ENCODE results near the gene ABT1. TPM values are rescaled to one million over a fixed set of nuclear protein-coding genes. Genes with fewer than 3 reads are reported as not detected.
"Not testable (repeated sequence)": the region's sequence is repeated elsewhere in the genome, so short reads cannot be mapped to it uniquely, and the experiment has no call there.

Gene ABT1
- 9.1 and 14.6 TPM in 2 replicates for total RNA-seq

DNA sequence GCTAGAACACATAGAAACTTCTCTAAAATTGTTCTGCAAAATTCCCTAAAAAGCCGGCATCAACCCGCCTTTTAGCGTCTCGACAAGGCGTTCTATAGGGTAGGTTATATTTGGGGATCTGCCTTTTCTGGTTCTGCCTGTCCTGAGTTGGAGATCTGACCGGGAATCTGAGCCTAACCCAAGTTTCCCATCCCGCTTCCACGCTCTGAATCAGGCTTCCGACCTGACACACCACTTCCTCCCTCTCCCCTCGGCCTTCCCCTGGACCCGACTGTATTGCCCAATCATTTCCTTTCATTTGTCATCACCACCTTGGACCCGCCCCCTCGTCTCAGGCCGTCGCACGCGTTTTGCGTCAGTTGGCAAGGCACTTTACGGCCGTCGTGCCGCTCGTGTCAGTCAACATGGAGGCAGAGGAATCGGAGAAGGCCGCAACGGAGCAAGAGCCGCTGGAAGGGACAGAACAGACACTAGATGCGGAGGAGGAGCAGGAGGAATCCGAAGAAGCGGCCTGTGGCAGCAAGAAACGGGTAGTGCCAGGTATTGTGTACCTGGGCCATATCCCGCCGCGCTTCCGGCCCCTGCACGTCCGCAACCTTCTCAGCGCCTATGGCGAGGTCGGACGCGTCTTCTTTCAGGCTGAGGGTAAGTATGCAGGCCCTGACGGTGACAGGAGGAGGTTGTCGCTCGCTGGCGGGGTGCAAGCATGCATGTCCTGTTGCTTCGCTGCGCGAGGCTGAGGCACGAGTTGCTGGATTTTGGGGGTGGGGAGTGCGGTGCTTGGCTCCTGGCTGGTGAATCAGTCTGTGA is at the start of gene ABT1:
Gene ABT1 (plus strand): TSS at position 375 of the 810 bp plus-strand sequence. CDS start 30 bp downstream, at position 405.
- peak; percentile 95 for DNase-seq (ENCODE audit: low read depth)

DNA sequence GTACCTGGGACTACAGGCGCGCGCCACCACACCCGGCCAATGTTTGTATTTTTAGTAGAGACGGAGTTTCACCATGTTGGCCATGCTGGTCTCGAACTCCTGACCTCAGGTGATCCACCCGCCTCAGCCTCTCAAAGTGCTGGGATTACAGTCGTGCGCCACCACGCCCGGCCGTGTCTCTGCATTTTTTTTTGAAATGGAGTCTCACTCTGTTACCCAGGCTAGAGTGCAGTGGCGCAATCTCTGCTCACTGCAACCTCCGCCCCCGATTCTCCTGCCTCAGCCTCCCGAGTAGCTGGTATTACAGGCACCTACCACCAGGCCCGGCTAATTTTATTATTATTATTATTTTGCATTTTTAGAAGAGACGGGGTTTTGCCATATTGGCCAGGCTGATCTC is 49.4 kb upstream of the ABT1 start:
- DNase-seq (ENCODE audit: low read depth) = not testable (repeated sequence)

DNA sequence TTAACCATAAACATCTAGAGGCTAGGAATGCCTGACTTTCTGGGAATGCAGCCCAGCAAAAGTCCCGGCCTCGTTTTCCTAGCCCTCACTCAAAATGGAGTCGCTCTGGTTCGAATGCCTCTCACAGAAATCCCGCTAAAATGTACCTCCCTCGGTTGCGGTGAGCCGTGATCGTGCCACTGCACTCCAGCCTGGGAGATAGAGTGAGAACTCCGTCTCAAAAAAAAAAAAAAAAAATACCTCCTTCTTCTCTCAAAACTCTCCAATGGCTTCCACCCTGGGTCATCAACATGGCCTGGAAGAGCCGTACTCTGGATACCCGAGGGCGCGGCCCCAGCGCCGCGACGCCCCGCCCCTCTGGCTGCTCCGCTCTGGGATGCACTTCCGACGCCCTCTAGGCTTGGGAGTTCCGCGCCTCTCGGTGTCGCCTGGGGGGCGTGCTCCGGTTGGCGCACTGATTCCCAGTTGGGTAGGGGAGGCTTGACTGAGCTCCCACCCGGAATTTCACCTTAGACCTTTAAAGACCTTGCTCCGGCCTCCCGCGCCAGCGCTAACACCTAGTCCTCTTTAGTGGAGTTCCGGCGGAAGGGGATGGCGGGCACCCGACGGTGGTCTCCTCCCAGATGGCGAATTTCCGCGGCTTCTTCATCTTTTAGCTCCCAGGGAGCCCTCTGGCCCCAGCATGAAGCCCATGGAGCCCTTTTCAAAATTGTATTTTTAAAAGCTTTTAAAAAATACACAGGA is 46.3 kb upstream of the ABT1 start:
- DNase-seq (ENCODE audit: low read depth) = no peak

DNA sequence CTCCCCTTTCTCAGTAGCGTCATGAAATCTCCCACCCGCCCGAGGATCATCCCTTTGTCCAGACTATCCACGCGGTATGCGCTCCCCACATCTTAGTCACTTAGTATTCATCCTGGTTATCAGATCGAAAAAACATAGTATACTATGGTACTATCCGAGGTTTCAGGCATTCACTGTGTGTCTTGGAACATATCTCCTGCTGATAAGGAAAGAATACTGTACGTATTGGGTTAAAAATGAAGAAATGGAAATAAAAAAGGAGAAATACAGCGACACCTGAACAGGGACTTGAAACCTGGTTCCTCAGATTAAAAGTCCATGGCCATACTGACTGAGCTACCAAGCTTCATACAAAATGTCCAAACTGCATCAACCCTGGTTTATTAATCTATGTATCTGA is 44.5 kb upstream of the ABT1 start:
- no peak for DNase-seq (ENCODE audit: low read depth)

DNA sequence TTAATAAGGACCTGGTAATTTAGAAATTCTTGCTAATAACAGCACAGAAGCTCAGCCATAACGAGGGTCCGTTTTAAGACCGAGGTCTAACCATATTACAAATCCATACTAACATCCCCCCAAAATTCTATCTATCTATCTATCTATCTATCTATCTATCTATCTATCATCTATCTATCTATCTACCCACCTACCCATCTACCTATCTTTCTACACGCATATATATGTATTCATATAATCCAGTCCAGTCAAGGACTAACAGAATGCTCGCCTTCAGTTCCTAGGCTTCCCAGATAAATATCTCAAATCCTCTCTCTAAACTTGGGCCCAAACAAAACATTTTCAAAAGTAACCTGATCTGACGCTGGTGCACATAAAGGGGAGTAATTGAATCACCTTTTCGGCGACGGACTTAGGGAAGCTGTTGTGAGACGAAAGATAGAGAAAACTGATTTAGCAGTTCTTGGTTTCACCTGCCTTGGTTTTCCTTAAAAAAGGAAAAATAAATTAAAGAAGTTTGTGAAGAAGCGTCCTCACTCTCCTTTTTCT is 44.0 kb upstream of the ABT1 start:
- no peak for DNase-seq (ENCODE audit: low read depth)

DNA sequence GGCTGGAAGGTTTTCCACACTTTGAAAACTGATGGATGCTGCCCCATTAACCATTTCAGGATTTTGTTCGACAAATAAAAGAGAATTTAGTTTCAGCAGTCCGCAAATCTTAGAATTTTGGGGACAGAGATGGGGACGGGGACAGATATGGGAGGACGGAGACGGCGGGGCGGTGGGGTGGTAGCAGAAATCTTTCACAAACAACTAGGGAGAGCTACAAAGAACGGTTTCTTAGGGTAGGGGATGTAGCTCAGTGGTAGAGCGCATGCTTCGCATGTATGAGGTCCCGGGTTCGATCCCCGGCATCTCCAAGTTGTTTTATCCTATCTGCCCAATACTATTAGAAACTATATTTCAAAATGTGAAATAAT is 43.5 kb upstream of the ABT1 start:
- peak; percentile 57 for DNase-seq (ENCODE audit: low read depth)

DNA sequence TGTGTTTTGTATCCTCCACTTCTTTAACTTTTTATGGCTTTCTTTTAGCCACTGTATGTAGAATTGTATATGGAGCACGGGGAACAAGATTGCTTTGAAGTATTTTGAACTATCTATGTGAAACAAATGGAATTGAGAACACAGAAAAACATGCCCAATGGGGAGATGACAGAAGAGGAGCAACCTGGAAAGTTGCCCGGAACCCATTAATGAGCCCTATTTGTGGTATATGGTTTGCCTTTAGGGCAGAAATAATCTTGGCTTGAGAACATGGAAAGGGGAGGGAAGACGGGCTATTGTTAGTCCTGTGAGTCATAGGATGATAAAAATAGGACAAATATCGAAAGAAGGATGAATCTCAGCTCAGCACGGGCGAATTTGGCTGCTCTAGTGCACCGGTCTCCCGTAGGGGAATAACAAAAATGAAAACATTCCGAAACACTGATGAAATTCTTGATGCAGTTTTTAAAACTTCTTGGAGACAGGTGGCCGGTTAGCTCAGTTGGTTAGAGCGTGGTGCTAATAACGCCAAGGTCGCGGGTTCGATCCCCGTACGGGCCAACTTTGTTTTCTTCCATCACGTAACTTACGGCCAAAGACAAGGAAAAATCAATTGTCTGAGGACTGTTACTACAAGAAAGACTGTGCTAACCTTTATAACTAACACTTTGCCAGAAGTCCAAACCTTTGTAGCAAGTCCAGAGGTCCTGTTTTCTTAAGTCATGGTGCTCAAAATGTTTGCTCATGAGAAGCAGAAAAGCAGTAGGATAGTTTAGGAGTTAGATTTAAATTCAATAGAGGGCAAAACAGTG is 42.9 kb upstream of the ABT1 start:
- DNase-seq (ENCODE audit: low read depth) = peak; percentile 85

DNA sequence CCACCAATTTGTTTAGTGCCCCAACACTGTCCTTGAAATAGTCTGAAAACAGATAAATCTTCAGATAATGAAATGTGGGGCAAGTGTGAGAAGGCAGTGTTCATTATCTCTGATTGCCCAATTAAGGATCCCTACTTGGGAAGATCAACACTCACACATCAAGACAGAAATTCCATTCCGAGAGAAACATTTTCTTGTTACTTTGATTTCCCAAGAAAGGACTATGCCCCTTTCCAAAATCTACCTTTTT is 42.4 kb upstream of the ABT1 start:
- no peak for DNase-seq (ENCODE audit: low read depth)

DNA sequence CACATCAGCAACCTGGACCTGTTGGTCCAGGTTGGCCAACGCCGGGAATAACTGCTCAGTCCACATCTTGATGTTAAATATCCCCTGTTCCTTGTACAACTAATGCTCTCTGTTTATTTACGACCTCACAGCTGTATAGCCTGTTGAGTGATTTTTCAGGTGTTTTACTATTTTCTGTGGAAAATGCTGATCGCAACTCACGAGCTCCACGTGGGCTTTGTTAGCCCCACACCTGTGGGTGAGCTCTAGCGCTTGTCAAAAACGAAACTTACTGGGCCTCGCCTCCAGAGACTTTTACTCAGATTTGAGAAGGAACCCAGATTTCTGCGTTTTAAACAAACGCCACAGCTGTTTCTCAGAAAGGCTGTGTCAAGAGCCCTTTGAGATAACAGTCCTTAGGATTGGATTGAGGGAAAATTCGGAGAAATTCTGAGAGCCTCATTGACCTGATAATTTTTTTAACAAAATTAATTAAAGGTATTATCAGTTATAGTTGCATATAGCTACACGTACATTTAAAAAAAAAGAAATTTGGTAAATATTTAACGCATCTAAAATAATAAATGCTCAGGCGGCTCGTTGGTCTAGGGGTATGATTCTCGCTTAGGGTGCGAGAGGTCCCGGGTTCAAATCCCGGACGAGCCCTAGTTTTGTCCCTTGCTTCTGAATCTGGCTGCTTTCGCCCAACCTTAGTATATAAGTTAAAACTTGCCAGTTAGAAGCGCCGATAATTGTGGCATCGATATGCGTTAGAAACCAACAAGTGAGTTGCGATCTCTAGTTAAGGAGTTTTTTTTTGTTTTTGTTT is 41.9 kb upstream of the ABT1 start:
- DNase-seq (ENCODE audit: low read depth) = peak; percentile 40

DNA sequence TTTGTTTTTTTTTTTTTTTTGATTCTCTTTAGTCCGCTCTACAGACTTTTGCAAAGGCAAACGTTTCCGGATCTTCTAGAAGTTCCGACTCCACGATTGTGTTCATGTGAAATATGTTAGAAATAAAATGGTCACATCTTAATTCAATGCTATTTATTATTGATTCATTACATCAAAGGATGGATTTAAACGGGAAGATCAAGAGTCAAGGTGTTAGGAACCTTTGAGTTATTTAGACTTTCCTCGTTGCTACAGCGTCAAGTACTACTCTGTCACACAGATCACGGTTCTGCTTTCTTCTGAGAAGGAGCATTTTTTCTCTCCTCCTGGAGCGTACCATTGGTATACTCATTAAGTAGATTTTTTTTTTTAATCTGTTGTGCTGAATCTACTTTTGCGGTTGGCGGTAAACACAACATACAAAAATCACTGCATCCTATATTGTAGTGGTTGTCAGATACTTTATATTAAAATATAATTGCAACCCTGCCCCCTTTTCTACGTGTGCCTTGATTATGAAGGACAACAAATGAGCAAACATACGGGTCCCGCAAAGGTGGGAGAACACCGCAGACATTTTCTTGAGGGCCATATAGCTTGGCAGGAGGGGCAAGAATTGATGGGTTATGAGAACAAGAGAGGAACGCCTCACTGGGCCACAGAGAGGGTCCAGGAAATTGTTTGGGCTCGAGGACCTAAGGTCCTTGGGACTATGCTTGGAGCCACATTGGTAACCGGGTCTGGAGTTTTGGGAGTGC is 41.1 kb upstream of the ABT1 start:
- DNase-seq (ENCODE audit: low read depth) = no peak

DNA sequence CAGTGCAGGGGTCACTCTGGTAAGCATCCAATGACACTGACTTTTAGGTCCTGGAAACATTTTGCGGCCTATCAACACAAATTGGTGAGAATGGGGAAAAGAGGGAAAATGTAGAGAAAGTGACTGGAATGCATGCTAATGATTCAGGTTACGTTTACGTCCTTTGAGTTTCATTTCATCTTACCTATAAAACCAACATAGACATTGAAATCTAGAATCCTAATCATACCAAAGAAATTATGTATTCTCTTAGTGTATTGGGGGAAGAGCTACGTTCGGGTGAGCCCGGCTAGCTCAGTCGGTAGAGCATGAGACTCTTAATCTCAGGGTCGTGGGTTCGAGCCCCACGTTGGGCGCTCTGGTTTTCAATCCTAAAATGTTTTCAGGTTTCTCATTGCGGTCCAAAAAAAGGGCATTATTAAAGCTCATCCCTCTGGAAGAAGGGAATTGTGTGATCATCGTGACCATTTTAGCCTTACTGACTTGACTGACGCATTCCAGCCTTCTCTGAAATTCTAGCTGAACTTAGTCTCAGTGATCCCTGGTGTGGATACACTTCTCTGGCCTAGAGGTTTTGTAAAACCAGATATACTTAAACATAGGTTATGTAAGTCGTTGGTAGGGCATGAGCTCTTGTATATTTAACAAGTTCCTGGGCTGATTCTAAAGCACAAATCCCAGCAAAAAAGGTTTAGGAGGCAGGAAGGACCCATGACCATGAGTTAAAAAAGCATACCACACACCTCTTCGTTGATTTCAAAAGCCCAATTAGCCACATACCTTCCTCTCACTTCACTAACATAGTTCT is 40.3 kb upstream of the ABT1 start:
- no peak for DNase-seq (ENCODE audit: low read depth)

DNA sequence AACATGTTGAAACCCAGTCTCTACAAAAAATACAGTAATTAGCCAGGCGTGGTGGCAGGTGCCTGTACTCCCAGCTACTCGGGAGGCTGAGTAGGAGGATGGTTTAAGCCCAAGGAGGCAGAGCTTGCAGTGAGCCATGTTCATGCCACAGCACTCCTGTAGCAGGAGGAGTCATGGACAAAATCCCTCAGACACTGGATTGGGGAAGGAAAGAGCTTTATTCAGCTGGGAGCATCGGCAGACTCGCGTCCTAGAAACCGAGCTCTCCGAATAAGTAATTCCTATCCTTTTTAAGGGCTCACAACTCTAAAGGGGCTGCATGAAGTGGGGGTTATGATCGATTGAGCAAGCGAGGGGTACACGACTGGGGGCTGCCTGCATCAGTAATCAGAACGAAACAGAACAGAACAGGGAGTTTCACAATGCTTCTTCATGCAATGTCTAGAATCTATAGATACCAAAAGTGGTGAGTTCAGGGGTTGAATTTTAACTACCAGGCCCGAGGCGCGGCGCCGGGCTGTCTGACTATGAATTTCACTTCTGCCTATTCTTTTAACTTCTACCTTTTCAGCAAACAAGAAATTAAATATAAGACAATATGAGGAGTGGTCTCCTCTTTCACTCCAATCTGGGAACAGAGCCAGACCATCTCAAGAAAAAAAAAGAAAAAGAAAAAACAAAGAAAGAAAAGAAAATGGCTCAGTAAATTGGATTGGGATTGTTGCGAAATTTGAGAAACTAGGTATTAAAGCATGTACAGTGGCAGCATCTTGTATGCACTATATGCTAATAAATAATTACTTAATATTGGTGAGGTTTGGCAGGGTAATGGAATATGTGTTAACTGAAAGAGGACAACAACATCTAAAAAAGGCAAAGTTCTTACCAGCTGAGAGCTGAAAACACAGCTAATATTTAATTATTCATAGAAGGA is 35.0 kb upstream of the ABT1 start:
- DNase-seq (ENCODE audit: low read depth) = no peak

DNA sequence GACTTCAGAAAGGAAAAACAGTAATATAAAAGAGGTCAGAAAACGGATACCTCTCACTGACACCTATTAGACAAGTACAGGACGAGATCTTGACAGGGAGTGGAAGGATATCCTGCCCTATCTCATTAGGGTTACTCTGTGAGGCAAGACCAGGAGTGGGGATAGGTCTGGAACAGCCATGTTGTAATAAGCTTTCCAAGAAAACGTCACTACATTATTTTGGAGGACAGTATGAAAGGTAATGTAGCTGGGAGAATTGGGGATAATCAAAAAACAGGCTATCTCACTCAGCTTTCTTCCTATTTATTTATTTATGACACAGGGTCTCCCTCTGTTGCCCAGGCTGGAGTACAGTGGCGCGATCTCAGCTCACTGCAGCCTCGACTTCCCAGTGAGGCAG is 33.3 kb upstream of the ABT1 start:
- no peak for DNase-seq (ENCODE audit: low read depth)

DNA sequence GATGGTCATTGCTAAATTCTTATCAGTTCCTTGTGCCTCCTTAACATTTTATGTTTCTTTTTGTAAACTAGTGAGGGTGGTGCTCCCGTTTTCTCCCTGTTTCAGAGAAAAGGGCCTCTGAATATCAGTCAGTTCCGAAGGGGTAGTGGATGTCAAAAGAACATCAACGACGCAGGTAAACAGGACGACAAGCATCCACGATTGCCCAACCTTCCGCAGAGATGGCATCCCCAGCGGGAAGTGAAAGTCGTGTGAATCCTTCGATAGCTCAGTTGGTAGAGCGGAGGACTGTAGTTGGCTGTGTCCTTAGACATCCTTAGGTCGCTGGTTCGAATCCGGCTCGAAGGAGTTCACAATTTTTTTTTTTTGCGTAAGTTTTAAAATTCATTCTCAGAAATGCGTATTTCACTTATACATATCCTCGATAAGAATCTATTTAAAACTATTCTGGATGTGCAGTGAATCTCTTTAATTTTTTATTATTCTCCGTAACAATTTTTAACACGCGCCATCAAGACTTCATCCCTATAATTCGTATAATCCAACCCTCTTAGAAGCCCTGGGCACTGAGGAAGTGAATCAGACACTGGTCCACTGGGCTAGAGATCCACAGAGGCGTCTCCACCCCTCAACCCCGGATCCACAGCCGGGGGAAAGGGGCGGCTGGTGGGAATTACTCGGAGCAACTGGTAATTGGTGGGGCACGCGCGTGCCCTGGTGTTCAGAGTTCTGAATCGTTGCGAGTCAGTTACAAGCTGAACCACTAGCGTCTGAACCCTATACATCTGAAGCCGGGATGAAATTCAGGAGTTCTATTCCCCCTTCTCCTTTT is 27.9 kb upstream of the ABT1 start:
- peak; percentile 90 for DNase-seq (ENCODE audit: low read depth)

DNA sequence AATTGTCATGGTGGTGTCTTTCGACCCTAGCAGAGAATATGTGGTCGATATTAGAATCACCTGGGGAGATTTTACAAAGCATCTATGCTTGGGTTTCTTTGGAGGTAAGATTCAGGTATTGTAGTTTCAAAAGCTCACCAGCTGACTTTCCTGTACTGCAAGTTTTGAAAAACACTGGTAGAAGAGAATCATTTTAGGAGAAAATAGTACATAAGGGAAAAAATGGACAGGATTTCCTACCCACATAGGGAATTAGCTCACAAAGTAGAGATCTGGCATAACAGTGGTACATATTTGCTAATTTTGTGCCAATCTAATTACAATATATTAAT is 27.4 kb upstream of the ABT1 start:
- DNase-seq (ENCODE audit: low read depth) = no peak

DNA sequence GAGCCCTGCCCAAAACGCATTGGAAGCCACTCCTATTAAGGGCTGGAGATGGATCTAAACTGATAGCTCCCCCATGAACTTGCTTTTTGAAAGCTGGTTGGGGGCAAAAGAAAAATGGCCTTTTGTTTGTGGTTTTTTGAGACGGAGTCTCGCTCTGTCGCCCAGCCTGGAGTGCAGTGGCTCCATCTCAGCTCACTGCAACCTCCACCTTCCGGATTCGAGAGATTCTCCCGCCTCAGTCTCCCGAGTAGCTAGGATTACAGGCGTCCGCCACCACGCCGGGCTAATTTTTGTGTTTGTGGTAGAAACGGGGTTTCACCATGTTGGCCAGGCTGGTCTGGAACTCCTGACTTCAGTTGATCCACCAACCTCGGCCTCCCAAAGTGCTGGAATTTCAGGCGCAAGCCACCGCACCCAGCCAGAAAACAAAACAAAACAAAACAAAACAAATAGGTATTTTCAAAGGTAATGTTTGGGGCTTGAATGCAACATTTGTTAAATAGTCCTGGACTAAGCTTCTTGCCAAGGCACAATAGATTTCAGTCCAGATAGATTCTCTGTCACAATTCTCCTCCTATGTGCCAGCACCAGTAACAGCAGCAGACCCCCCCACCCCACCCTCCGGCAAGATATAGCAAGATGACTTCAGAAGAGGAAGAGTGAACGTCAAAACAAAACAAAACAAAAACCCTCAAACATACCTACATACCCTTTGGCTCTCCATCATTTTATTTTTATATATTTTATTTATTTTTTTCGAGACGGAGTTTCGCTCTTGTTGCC is 26.5 kb upstream of the ABT1 start:
- DNase-seq (ENCODE audit: low read depth) = no peak

DNA sequence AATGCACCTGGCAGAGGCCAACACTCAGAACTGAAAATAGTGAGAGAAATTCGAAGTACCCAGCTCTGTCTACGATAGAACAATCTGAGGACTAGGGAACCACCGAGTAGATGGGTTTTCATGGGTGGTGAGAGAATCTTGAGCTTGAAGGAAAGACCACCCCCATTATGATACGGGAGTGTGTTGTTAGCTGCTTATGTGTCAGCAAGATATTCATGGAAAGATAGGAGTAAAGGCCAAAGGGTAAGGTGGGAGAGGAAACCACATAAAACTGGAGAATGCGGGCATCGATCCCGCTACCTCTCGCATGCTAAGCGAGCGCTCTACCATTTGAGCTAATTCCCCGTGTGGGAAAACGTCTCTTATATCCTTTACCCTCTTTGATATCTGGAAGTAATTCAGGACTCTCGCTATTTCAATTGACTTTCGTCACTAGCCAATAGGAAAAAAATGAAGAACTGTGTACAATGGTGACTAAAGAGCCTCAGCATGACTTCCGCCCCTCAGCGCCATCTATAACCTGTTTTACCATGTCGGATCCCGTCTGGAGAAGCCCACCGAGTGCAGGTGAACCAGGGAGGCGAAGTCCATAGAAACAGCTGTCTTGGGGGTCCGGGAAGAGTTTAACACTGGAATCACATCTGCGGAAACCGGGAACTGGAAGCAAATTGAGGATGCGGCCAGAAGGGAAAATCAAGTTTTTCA is 25.0 kb upstream of the ABT1 start:
- DNase-seq (ENCODE audit: low read depth) = peak; percentile 91

All from renal cortical epithelial cell (primary cell).